IMR-90 (cell line): ENCODE measurements around the gene NACC2. TPM values are rescaled to one million over a fixed set of nuclear protein-coding genes. Genes with fewer than 3 reads are reported as not detected.

Experiments used
- ATAC-seq: fragments of 200-7000 bp; cut with Tn5 transposase; 2 replicates; pipeline ENCODE4 v1.9.1; 2020; ENCODE audit warnings: low read depth, mild to moderate bottlenecking, moderate library complexity
- BruUV-seq: library from RNA; stranded (reverse); fragments of 400-500 nt; replicated peaks from 2 replicates; lab custom pipeline; 2021; lab: Mats Ljungman, UMichigan
- CTCF ChIA-PET: fragments of 300-600 bp; formaldehyde crosslinking; extraction: SDS; loops from one replicate; lab custom pipeline; 2021; ENCODE audit warnings: antibody characterized with exemption; lab: Yijun Ruan, JAX
- POLR2A ChIA-PET: fragments of 300-600 bp; sonication (Branson Sonifier 250); formaldehyde crosslinking; loops from one replicate; lab custom pipeline; 2022; ENCODE audit warnings: antibody characterized with exemption; ENCODE audit not compliant: unreplicated experiment; lab: Charles Lee
- DNase-seq: peaks from one replicate; pipeline ENCODE4 v3.0.0; 2013
- H2AFZ ChIP-seq: replicated peaks from 2 replicates; pipeline ENCODE3; 2013; ENCODE audit warnings: low read length, mild to moderate bottlenecking; ENCODE audit not compliant: poor library complexity
- H2AK5ac ChIP-seq: 2 replicates; pipeline ENCODE4 v1.6.1; 2013; ENCODE audit warnings: low read depth, low read length, inconsistent platforms
- H2AK9ac ChIP-seq: replicated peaks from 2 replicates; pipeline ENCODE3; 2013; ENCODE audit warnings: mild to moderate bottlenecking, low read depth, low read length, moderate library complexity; ENCODE audit not compliant: poor library complexity
- H2BK120ac ChIP-seq: 2 replicates; pipeline ENCODE4 v1.6.1; 2013; ENCODE audit warnings: low read depth, low read length, inconsistent platforms
- H2BK15ac ChIP-seq: 3 replicates; pipeline ENCODE4 v1.6.1; 2013; ENCODE audit warnings: low read depth, low read length, inconsistent platforms
- H2BK20ac ChIP-seq: 2 replicates; pipeline ENCODE4 v1.6.1; 2013; ENCODE audit warnings: low read depth, mild to moderate bottlenecking, inconsistent platforms, low read length, moderate library complexity
- H2BK5ac ChIP-seq: 2 replicates; pipeline ENCODE4 v1.6.1; 2013; ENCODE audit warnings: mild to moderate bottlenecking, low read depth, low read length, inconsistent platforms; ENCODE audit not compliant: poor library complexity, severe bottlenecking
- H3K14ac ChIP-seq: replicated peaks from 2 replicates; pipeline ENCODE4 v1.6.1; 2013; ENCODE audit warnings: low read depth, low read length, inconsistent platforms
- H3K18ac ChIP-seq: 2 replicates; pipeline ENCODE4 v1.6.1; 2013; ENCODE audit warnings: low read depth, low read length, control low read depth
- H3K23ac ChIP-seq: 2 replicates; pipeline ENCODE4 v1.6.1; 2013; ENCODE audit warnings: low read depth, low read length, inconsistent platforms
- H3K27ac ChIP-seq: 2 replicates; pipeline ENCODE4 v1.5.1; 2013; ENCODE audit warnings: mild to moderate bottlenecking, control low read depth, low read length; ENCODE audit not compliant: insufficient read depth
- H3K27me3 ChIP-seq: 2 replicates; pipeline ENCODE4 v1.6.1; 2013; ENCODE audit warnings: low read length; ENCODE audit not compliant: control insufficient read depth, insufficient read depth
- H3K36me3 ChIP-seq: 2 replicates; pipeline ENCODE4 v1.6.1; 2013; ENCODE audit warnings: low read length, mixed read lengths; ENCODE audit not compliant: control insufficient read depth, insufficient read depth
- H3K4ac ChIP-seq: 2 replicates; pipeline ENCODE4 v1.6.1; 2013; ENCODE audit warnings: low read depth, low read length, inconsistent platforms
- H3K4me1 ChIP-seq: 2 replicates; pipeline ENCODE4 v1.6.1; 2013; ENCODE audit warnings: low read length, mixed read lengths; ENCODE audit not compliant: control insufficient read depth, insufficient read depth
- H3K4me2 ChIP-seq: 2 replicates; pipeline ENCODE4 v1.6.1; 2013; ENCODE audit warnings: low read depth, mild to moderate bottlenecking, control low read depth, low read length, moderate library complexity
- H3K4me3 ChIP-seq: 2 replicates; pipeline ENCODE4 v1.5.1; 2013; ENCODE audit warnings: low read depth, mild to moderate bottlenecking, control low read depth, low read length, moderate library complexity; ENCODE audit not compliant: insufficient read depth
- H3K56ac ChIP-seq: 2 replicates; pipeline ENCODE4 v1.6.1; 2013; ENCODE audit warnings: low read length, inconsistent platforms; ENCODE audit not compliant: insufficient read depth; ENCODE audit errors: extremely low read depth
- H3K79me1 ChIP-seq, 2 experiments: 2 replicates each; pipeline ENCODE4 v1.6.1; 2013; ENCODE audit warnings: low read length in 2 of 2, inconsistent platforms in 1 of 2, low read depth in 1 of 2
- H3K9ac ChIP-seq: 2 replicates; pipeline ENCODE4 v1.6.1; 2013; ENCODE audit warnings: low read depth, low read length, control low read depth
- H3K9me1 ChIP-seq: 2 replicates; pipeline ENCODE4 v1.6.1; 2013; ENCODE audit warnings: low read length, inconsistent platforms; ENCODE audit not compliant: insufficient read depth
- H3K9me3 ChIP-seq: 2 replicates; pipeline ENCODE4 v1.6.1; 2013; ENCODE audit warnings: low read length; ENCODE audit not compliant: control insufficient read depth, insufficient read depth
- H4K20me1 ChIP-seq: 2 replicates; pipeline ENCODE4 v1.6.1; 2013; ENCODE audit warnings: low read length, inconsistent platforms; ENCODE audit not compliant: insufficient read depth
- H4K5ac ChIP-seq: 2 replicates; pipeline ENCODE4 v1.6.1; 2013; ENCODE audit warnings: mild to moderate bottlenecking, low read depth, low read length, control low read depth
- H4K8ac ChIP-seq, 2 experiments: 2 replicates each; pipeline ENCODE4 v1.6.1; 2013; ENCODE audit warnings: low read depth in 2 of 2, low read length in 2 of 2, control low read depth in 1 of 2, inconsistent platforms in 1 of 2
- H4K91ac ChIP-seq: 2 replicates; pipeline ENCODE4 v1.6.1; 2013; ENCODE audit warnings: low read depth, low read length, inconsistent platforms; ENCODE audit not compliant: insufficient read depth
- RAD21 ChIP-seq: IDR thresholded peaks from 2 replicates; pipeline ENCODE4 v1.6.1; 2012; ENCODE audit warnings: low read length, improper control_type of control experiment
- WGBS, 2 experiments: methylation state at CpG; one replicate each; pipeline versions ENCODE4 v1.1.5 to v1.1.7; 2013; ENCODE audit warnings: missing lambda C conversion rate in 2 of 2; ENCODE audit not compliant: insufficient read length in 1 of 2; ENCODE audit errors: extremely low coverage in 2 of 2; 5-methylcytosine and 5-hydroxymethylcytosine counted together
- dilution Hi-C: fragments of 300-500 bp; cut with HindIII; formaldehyde crosslinking; loops from one replicate; pipeline ENCODE4 v1.14.3; 2018; ENCODE audit warnings: low sequenced_read_pairs; ENCODE audit not compliant: unreplicated experiment
- in situ Hi-C: fragments of 300-500 bp; cut with MboI; formaldehyde crosslinking; loops from 3 replicates; pipeline ENCODE4 v1.14.3; 2019; ENCODE audit warnings: low sequenced_read_pairs, inconsistent platforms, mixed read lengths
- intact Hi-C: fragments of 100-400 bp; cut with micrococcal nuclease; formaldehyde crosslinking; loops from 2 replicates; pipeline ENCODE4 v1.10.0; 2022
- polyA plus RNA-seq, 3 experiments: library from polyadenylated mRNA; depleted of rRNA; stranded (reverse); fragments of >200 nt; gene quantifications; 2 replicates each; pipeline ENCODE4 v1.2.3, GENCODE V29; 2012; ENCODE audit warnings: low replicate concordance in 1 of 3
- total RNA-seq: library from RNA; depleted of rRNA; stranded (reverse); fragments of >200 nt; gene quantifications from 2 replicates; pipeline ENCODE4 v1.2.3, GENCODE V29; 2012

Gene NACC2
- total and polyA plus RNA-seq, 2 of the 4 experiments (the other 2 are of a cell fraction), result 7.9 to 19.0 TPM

- no peak overlapping the region for H3K18ac ChIP-seq
- dilution Hi-C loops (no loop called here), intact Hi-C loops (no loop called here), in situ Hi-C loops (no loop called here)
- no peak overlapping the region for H2BK15ac ChIP-seq
- no peak overlapping the region for H2BK5ac ChIP-seq
- no peak overlapping the region for H2AK5ac ChIP-seq
- ATAC-seq (peak; percentile 16; the same call in 1 of the 2 replicates), DNase-seq (no peak)
- H2BK120ac ChIP-seq, result no peak overlapping the region
- H2AFZ ChIP-seq, result no peak overlapping the region
- no peak overlapping the region for H4K5ac ChIP-seq
- CTCF ChIA-PET, result no interaction called here
- H3K9me3 ChIP-seq, result no peaks in the 10 kb centered on the region
- BruUV-seq, result no TSS peak
- POLR2A ChIA-PET, result no interaction called here
- H4K8ac ChIP-seq, result no peak overlapping the region
- no peak overlapping the region for H3K4ac ChIP-seq
- H2AK9ac ChIP-seq, result peak overlapping the region; percentile 31
- H3K27me3 ChIP-seq, result no peaks in the 10 kb centered on the region
- no peak for TF ChIP-seq RAD21
- no peak overlapping the region for H3K4me3 ChIP-seq
- peaks cover 24% of the 10 kb centered on the region for H3K9me1 ChIP-seq
- no peak overlapping the region for H3K4me2 ChIP-seq
- H3K23ac ChIP-seq, result no peak overlapping the region
- H3K79me1 ChIP-seq, result peaks cover 26 to 69% of the 10 kb centered on the region in 2 experiments
- H2BK20ac ChIP-seq, result no peak overlapping the region
- no peak overlapping the region for H3K14ac ChIP-seq
- peaks cover 77% of the 10 kb centered on the region for H4K20me1 ChIP-seq
- H4K91ac ChIP-seq, result no peak overlapping the region
- H3K56ac ChIP-seq, result no peak overlapping the region
- no peak overlapping the region for H3K27ac ChIP-seq
- H3K36me3 ChIP-seq, result peaks cover 14% of the 10 kb centered on the region; the same call in 1 of the 2 replicates
- WGBS, 2 experiments, result 39% methylated on average over 5 of the region's 23 CpGs; no CpG with 5 or more reads in 1 of the 2 experiments
- H3K9ac ChIP-seq, result no peak overlapping the region
- no peaks in the 10 kb centered on the region; the same call in 1 of the 2 replicates for H3K4me1 ChIP-seq
These were observed 76.6 kb downstream of the NACC2 start for GRCh38 chr9:136018257-136019031.
